ENCODE results near the gene CREG2.

CREG2 gene

DNA sequence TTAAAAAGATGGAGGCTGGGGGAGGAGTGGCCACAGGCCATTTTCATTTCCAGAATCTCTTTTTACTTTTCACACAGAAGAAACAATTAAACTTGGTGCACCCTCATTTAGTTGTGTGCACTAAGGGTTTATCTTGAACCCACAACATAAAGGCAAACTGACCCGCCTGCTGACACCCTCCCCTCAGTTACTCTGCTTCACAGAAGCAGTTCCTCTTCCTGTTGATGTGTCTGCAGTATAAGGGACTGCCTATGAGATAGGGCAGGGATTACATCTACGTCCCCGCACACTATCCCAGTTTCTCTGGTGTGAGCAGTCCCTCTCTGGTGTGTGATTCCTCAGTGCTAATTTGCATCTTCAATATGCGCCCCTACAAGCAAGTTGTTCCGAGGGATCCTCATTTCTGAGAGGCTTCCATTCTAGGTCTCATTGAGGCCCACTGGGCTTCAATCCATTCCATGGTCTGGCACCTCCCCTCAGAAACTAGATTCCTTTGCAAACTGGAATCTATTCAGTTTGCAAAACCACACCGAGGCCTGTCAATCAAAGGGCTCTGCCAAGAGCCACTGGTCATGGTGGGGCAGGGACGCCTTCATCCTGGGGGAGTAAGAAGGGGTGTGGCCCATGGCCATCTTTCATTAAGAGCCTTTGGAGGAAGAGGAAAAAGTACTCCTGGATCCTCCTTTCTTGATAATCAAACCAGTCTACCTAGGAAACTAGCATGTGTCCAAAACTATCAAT, 12.3 kb downstream of the CREG2 start:
- no peak for TF ChIP-seq CTCF (IDR thresholded peaks at IDR 0.05; ENCODE audit: low read depth, low read length)
- no peak overlapping the region for H3K4me3 ChIP-seq (ENCODE audit: low read depth, low read length)

GRCh38 chr2:101372792-101373191, 14.5 kb downstream of the CREG2 start:
- no peak overlapping the region for H3K4me3 ChIP-seq (ENCODE audit: low read depth, low read length)
- TF ChIP-seq CTCF (IDR thresholded peaks at IDR 0.05; ENCODE audit: low read depth, low read length), result no peak

- TF ChIP-seq CTCF (IDR thresholded peaks at IDR 0.05; ENCODE audit: low read depth, low read length), result no peak
- no peak overlapping the region for H3K4me3 ChIP-seq (ENCODE audit: low read depth, low read length)
Observed at GRCh38 chr2:101371636-101372035, 15.7 kb downstream of the CREG2 start.

DNA sequence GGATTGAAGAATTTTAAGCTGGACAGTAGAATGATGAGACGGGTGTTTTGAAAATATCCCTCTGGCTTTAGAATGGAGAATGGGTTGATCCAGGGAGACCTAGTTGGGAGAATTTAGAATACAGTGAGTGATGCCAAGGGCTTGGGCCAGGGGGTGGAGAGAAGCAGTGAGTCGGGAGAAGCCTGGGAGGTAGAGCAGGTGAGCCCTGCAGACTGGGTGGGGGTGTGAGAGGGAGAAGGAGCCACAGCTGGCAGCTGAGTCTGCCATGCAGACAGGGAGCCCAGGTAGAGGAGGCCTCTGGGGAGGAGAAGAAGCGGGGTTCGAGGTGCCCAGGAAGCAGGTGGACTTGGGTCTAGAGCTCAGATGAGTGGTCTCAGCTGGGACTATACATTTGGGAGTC, 18.2 kb downstream of the CREG2 start:
- no peak for TF ChIP-seq CTCF (IDR thresholded peaks at IDR 0.05; ENCODE audit: low read depth, low read length)
- H3K4me3 ChIP-seq (ENCODE audit: low read depth, low read length), result no peak overlapping the region

- H3K4me3 ChIP-seq (ENCODE audit: low read depth, low read length), result no peak overlapping the region
- no peak for TF ChIP-seq CTCF (IDR thresholded peaks at IDR 0.05; ENCODE audit: low read depth, low read length)
Observed at GRCh38 chr2:101368376-101368775, 18.9 kb downstream of the CREG2 start.

DNA sequence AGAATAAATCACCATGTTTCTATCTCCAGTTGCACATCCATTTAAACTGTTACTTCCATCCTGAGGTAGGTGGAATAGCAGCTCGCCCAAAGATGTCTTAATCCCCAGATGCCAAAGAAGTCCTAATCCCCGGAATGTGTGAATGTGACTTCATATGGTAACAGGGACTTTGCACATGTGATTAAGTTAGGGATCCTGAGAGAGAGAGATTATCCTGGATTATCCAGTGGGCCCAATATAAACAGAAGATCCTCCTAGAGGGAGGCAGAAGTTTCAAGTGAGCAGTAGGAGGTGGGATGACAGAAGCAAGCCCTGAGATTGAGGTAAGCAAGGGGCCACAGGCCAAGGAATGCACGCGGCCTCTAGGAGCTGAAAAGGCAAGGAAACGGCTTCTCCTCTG, 19.8 kb downstream of the CREG2 start:
- H3K4me3 ChIP-seq (ENCODE audit: low read depth, low read length), result no peak overlapping the region
- TF ChIP-seq CTCF (IDR thresholded peaks at IDR 0.05; ENCODE audit: low read depth, low read length), result no peak

GRCh38 chr2:101364878-101365277, 22.4 kb downstream of the CREG2 start:
- TF ChIP-seq CTCF (IDR thresholded peaks at IDR 0.05; ENCODE audit: low read depth, low read length), result no peak
- H3K4me3 ChIP-seq (ENCODE audit: low read depth, low read length), result no peak overlapping the region
